Hepatocyte (in vitro differentiated cells): ENCODE results near the gene SLC9B2.

Experiments
- CTCF ChIP-seq: fragments of 200-600 bp; sonication (generic); IDR thresholded peaks from 2 replicates; pipeline ENCODE4 v1.5.1; 2016; ENCODE audit warnings: antibody characterized with exemption, mild to moderate bottlenecking; ENCODE audit not compliant: poor library complexity
- EZH2 ChIP-seq: fragments of 200-600 bp; sonication (generic); IDR thresholded peaks from 2 replicates; pipeline ENCODE4 v1.6.1; 2016; ENCODE audit warnings: antibody characterized with exemption, mild to moderate bottlenecking, borderline replicate concordance

GRCh38 chr4:103098341-103098740 is 21.8 kb upstream of the SLC9B2 start:
- TF ChIP-seq CTCF (no peak), EZH2 (no peak)
